Mesothelial cell of epicardium (in vitro differentiated cells): ENCODE results near the gene RPL31. TPM values are rescaled to one million over a fixed set of nuclear protein-coding genes. Genes with fewer than 3 reads are reported as not detected.

ENCODE experiments used
- DNase-seq, 2 experiments: peaks; one replicate each; pipeline ENCODE4 v3.0.0; 2021; ENCODE audit warnings: low spot score in 2 of 2; ENCODE audit not compliant: unreplicated experiment in 2 of 2
- H3K27ac Mint-ChIP-seq: 2 replicates; pipeline ENCODE4 v1.8.0; 2021; ENCODE audit warnings: mixed read lengths
- H3K27me3 Mint-ChIP-seq: 2 replicates; pipeline ENCODE4 v1.8.0; 2021; ENCODE audit warnings: low read depth, mixed read lengths
- H3K36me3 Mint-ChIP-seq: 2 replicates; pipeline ENCODE4 v1.8.0; 2021; ENCODE audit warnings: mixed read lengths
- H3K4me1 Mint-ChIP-seq: 2 replicates; pipeline ENCODE4 v1.8.0; 2021; ENCODE audit warnings: mixed read lengths
- H3K4me3 Mint-ChIP-seq: 2 replicates; pipeline ENCODE4 v1.8.0; 2021; ENCODE audit warnings: mild to moderate bottlenecking, moderate library complexity, mixed read lengths
- H3K9me3 Mint-ChIP-seq: 2 replicates; pipeline ENCODE4 v1.8.0; 2021; ENCODE audit warnings: mixed read lengths
- total RNA-seq: library from RNA; stranded (reverse); gene quantifications from 3 replicates; pipeline ENCODE4 v1.2.1, GENCODE V29; 2021
- TF ChIP-seq, protein P1 (sequence below): fragments of 200-600 bp; sonication (generic); IDR thresholded peaks from one replicate; pipeline ENCODE4 v1.5.0; 2021; ENCODE audit warnings: antibody characterized with exemption; ENCODE audit not compliant: unreplicated experiment

The RPL31 gene
- total RNA-seq, result 1,845 to 1,900 TPM (median 1,870 TPM) in 3 replicates

DNA sequence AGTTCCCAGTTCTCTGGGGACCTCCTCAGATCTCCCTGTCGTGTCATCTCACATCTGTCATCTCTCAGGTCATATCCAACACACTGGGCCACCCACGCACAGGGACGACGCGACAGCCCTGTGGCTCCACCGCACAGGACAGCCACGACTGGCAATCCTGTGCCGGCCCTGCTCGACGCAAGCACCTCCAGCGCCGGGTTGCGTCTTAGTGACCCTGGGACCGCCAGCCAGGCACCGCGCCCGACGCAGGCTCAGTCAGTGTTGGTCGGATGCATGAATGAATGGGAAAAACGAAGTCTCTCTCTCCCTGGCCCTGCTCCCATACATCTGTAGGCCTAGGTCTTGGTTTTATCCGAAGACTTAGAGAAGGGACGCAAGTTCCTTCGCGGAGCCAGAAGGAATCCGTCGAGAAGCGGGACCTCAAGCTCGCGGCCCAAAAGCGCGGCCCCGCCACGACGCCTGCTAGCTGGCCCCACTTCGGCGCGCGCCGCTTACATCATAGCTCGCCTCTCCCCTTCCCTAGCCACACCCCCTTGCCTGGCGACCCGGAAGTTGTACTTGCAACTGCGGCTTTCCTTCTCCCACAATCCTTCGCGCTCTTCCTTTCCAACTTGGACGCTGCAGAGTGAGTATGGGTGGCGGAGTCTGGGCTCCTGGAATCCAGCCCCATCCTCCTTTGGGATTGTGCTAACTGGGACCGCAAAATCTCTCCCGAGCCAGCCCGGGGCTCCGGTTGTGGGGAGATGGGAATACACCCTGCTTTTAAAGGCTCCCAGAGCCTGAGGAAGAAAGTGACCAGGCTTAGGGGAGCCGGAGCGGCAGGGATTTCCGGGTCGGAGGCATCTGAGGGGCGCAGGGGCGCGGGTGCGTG lies at the start of gene RPL31:
Gene RPL31 (plus strand): TSS at position 599 of the 871 bp plus-strand sequence. CDS start 413 bp downstream, outside the sequence.
- DNase-seq, result peak; percentile 94
- H3K9me3 Mint-ChIP-seq, result no peaks in the 10 kb centered on the region
- peak within 1 kb of the TSS; percentile 99 for H3K27ac Mint-ChIP-seq
- H3K27me3 Mint-ChIP-seq, result peaks cover 2% of the 10 kb centered on the region
- TF ChIP-seq, protein P1, sequence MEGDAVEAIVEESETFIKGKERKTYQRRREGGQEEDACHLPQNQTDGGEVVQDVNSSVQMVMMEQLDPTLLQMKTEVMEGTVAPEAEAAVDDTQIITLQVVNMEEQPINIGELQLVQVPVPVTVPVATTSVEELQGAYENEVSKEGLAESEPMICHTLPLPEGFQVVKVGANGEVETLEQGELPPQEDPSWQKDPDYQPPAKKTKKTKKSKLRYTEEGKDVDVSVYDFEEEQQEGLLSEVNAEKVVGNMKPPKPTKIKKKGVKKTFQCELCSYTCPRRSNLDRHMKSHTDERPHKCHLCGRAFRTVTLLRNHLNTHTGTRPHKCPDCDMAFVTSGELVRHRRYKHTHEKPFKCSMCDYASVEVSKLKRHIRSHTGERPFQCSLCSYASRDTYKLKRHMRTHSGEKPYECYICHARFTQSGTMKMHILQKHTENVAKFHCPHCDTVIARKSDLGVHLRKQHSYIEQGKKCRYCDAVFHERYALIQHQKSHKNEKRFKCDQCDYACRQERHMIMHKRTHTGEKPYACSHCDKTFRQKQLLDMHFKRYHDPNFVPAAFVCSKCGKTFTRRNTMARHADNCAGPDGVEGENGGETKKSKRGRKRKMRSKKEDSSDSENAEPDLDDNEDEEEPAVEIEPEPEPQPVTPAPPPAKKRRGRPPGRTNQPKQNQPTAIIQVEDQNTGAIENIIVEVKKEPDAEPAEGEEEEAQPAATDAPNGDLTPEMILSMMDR, result no peak
- peaks cover 22% of the 10 kb centered on the region for H3K36me3 Mint-ChIP-seq
- peaks cover 29% of the 10 kb centered on the region for H3K4me1 Mint-ChIP-seq
- peak within 1 kb of the TSS; percentile 96 for H3K4me3 Mint-ChIP-seq

DNA sequence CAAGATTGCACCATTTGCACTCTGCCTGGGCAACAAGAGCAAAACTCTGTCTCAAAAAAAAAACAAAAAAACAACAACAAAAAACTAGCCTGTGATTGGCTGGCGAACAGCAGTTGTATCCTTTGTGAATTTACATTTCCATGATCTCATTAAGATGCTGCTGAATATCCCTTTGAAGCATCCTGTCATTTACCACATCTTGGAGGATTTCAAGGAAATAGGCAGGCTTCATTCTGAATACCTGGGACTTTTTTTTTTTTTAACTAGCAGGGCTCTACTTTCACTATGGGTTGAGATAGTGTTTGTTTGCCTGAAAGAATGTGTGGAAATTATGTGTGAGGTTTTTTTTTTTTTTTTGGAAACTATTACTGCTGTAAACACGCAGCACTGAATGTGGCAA lies 49.6 kb upstream of the RPL31 start:
- Mint-ChIP-seq H3K27me3 (no peaks in the 10 kb centered on the region), H3K4me3 (no peak overlapping the region), H3K9me3 (no peaks in the 10 kb centered on the region), H3K27ac (no peak overlapping the region), H3K36me3 (no peaks in the 10 kb centered on the region), H3K4me1 (peaks cover 23% of the 10 kb centered on the region)
- TF ChIP-seq, protein P1, result no peak
- DNase-seq, result no peak

DNA sequence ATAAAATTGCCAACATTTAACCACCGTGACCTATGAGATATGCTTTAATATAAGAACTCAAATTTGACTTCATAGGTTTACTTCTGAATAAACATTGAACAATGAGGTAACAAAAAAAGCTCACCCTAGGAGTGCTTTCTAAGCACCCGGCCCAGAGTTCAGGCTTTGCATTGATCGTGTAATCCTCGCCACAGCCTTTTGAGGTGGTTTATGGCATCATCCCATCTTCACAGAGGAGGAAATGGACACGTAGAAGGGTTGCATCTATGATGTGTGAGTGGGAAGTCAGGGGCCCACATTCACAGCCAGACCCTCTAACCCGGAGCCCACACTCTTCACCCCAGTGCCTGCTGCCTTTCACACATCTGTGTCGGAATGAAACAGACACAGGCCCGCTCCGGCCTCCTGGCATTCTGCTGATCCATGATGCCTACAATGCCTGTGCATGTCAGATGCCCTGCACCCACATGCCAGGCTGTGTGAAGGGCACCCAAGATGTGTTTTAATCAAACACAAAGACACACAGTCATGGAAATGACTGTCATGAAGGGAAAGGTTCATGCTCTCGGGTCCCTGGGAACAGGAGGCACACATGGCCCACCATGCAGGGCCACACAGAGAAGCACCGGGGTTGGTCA lies 48.6 kb upstream of the RPL31 start:
- Mint-ChIP-seq H3K27me3 (no peaks in the 10 kb centered on the region), H3K9me3 (no peaks in the 10 kb centered on the region), H3K4me1 (peaks cover 19% of the 10 kb centered on the region), H3K27ac (no peak overlapping the region), H3K4me3 (no peak overlapping the region), H3K36me3 (no peaks in the 10 kb centered on the region)
- TF ChIP-seq, protein P1, result no peak
- DNase-seq, result no peak

DNA sequence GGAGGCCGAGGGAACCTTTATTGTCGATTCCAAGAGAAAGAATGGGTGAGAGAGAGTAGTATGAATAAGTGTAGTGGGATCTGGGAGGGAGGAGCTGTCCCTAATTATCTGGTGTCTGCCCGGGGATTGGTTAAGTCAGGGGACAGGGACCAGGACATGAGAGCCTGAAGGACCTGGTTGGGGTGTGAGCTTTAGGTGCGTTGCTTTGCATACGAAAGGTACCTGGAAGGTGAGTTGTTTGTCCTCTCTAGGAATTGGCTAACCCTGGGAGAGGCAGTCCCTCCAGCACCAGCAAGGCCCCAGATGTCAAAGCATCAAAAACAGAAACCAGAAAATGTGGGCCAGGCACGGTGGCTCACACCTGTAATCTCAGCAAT lies 48.1 kb upstream of the RPL31 start:
- Mint-ChIP-seq H3K4me1 (peaks cover 14% of the 10 kb centered on the region), H3K36me3 (no peaks in the 10 kb centered on the region), H3K9me3 (no peaks in the 10 kb centered on the region), H3K27ac (no peak overlapping the region), H3K4me3 (no peak overlapping the region), H3K27me3 (no peaks in the 10 kb centered on the region)
- no peak for DNase-seq
- TF ChIP-seq, protein P1, result no peak

DNA sequence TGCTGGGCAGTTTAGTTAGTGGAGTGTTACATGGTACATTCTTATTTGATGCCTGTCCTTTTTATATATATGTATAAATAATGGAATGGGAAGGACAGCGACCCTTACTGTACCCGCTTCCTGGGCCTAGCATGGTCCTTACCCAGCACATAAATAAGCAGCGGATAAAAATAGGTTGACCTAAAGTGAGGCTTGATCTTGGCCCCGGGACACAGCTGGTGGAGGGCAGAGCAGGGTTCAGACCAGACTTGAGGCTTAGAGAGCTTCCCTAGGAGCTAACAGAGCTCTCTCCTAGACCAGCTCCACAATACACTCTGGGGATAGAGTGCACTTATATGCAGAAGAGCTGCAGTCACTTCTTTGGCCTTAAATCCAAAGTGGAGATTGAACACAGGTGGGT lies 46.9 kb upstream of the RPL31 start:
- Mint-ChIP-seq H3K36me3 (no peaks in the 10 kb centered on the region), H3K4me3 (no peak overlapping the region), H3K27ac (no peak overlapping the region), H3K4me1 (peaks cover 12% of the 10 kb centered on the region), H3K27me3 (no peaks in the 10 kb centered on the region), H3K9me3 (no peaks in the 10 kb centered on the region)
- TF ChIP-seq, protein P1, result no peak
- DNase-seq, result no peak
